GM21515 (cell line): Measurements from ENCODE around the gene RTN3.

Experiments used
- ATAC-seq: cut with Tn5 transposase; IDR thresholded peaks from one replicate; pipeline ENCODE4 v1.9.1; 2021; ENCODE audit not compliant: unreplicated experiment

The RTN3 gene

DNA sequence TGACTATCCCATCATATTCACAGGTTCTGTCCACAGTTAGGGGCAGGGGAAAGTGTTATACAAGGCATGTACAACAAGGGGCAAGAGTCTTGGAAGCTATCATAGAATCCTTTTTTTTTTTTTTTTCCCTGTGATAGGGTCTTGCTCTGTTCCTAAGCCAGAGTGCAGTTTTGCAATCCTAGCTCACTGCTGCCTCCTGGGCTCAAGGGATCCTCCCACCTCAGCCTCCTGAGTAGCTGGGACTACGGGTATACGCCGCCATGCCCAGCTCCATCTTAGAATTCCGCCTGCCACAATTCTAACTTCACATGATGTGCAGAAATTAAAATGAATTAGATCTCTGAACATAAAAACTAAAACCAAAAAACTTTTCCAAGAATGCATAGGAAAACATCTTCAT lies 55.6 kb downstream of the RTN3 start:
- ATAC-seq = no peak

GRCh38 chr11:63737718-63738117 lies 56.4 kb downstream of the RTN3 start:
- ATAC-seq = no peak

DNA sequence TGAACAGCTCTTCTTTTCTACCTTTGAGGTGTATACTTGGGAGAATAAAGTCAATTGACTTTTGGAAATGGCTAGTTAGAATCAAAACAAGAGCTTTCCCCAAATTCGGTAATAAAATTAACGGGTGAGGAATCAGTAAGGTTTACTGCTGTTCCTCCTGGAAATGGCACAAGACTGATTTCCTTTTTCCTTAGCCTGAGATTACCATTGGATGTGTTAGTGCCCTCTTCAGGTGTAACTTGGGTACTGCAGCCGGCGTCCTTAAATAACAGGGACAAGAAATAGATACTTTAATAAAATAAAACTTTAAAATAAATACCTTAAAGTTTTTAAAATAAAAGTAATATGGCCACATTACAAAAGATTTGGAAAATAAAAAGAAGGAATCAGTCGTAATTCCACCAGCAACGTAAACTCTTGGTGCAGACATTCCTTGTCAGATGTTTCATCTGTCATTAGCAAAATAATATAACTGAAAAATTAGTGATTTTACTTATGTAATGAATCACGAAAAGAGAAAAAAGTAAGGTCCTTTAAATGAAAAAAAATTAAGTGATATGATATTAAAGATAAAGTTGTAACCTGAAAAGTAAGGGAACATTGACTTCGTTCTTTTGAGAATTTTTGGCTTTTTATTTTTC lies 57.5 kb downstream of the RTN3 start:
- ATAC-seq = no peak

- ATAC-seq = no peak
Measured at GRCh38 chr11:63745304-63746170, 64.2 kb downstream of the RTN3 start.

DNA sequence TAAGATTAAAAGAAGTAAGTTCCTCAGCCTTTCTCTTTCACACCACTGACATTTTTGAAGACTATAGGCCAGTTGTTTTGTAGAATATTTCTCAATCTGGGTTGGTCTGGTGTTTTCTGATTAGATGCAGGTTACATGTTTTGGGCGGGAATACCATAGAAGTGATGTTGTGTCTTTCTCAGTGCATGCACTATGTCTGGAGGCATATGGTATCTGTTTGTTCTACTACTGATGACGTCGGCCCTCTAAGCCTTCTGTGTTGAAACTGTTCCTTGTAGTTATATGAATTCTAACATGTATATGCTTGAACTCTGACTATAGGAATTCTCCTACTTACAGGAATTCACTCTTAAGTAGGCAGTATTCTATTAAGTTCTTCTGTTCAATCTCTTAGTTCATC lies 65.7 kb downstream of the RTN3 start:
- ATAC-seq = no peak

- ATAC-seq = no peak
Measured at GRCh38 chr11:63749624-63750023, 68.3 kb downstream of the RTN3 start.

GRCh38 chr11:63756919-63757761 lies 75.8 kb downstream of the RTN3 start:
- ATAC-seq = no peak

- no peak for ATAC-seq
Measured at GRCh38 chr11:63760487-63761079, 79.3 kb downstream of the RTN3 start.

DNA sequence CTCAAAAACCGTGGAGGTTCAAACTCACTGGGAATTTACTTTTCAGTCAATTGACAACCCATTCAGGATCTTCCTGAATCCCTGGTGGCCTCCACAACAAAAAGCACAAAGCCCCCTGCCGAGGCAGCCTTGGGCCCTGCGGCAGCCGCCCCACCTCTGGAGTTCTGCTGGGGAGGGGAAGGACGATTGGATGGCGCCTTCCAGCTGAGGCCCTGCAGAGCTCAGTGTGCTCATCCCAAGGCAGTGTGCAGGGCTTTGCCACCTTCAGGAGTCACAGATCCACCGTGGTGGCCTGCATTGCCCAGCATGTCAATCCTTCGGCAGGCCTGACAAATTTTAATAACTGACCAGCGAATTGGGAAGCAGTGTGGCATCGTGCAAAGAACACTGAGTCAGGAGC lies 79.9 kb downstream of the RTN3 start:
- ATAC-seq = no peak

- ATAC-seq = no peak
Measured at GRCh38 chr11:63761931-63762653, 80.8 kb downstream of the RTN3 start.

DNA sequence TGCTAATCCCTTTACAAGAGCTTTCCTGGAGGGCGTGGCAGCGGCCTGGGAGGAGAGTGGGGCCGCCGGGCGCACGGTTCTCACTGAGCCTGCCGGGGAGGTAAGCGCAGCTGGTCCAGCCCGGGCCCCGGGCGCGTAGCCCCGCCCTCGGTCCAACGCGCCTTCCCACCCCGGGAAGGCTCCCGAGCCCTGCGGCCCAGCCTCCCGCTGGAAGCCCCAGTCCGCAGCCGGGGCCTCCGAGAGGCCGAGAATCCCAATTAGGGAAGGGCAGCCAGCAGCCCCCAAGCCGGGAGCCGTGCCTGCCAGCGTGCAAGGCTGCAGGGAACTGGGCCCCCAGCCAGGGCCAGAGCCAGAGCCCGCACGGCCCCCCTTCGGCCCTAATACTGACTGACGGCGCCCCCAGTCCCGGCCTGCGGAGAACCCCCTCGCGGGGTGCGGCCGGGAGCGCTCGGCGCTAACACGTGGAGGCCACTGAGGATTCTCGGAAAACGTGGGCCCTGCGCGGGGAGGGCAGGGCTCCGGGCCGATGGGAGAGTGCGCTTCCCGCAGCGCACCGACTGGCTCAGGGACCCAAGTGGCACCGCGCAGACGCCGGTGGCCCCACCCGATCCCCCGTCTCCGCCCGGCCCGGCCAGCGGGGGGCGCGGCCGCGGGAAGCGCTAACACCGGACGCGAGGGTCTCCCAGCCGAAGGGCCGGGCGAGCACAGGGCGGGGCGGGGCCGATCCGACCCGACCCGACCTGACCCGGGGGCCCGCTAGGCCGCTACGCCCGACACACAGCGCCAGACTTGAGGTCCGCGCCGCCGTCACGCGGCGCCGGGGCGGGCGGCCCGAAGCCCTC lies 81.6 kb downstream of the RTN3 start:
- no peak for ATAC-seq

GRCh38 chr11:63763496-63764339 lies 82.4 kb downstream of the RTN3 start:
- no peak for ATAC-seq

GRCh38 chr11:63764340-63764678 lies 83.0 kb downstream of the RTN3 start:
- no peak for ATAC-seq

- no peak for ATAC-seq
Measured at GRCh38 chr11:63764679-63765647, 83.7 kb downstream of the RTN3 start.

- ATAC-seq = no peak
Measured at GRCh38 chr11:63765688-63766241, 84.5 kb downstream of the RTN3 start.

DNA sequence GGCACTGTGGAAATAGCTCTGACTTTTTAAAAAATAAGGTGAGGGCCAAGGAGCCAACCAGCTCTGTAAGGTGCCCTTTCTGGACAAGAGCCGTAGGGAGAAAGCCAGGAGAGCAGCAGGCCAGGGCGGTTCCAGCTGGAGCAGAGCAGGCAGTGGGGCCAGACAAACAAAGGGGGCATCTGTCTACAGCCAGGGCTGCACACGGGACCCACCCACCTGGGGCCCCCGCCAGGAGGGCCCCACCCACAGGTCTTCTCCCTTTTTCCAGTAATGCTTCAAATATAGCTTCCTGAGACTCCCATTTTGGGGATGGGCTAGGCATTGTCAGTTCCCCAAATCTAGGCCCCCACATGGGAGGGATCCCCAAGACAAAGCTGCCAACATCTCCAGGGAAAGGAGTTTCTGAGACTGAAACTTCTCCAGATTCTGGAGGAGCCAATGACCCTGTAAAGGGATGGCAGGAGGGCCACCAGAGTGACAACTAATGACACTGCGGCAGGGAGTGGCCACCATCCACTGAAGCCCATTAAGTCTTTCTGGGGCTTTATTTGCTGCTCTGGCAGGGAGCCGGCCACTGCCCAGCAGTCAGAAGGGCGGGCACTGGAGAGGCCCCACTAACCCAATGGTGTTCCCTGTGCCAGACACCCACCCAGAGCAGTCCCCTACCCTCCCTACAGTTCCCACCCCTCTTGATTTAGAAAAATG lies 85.4 kb downstream of the RTN3 start:
- no peak for ATAC-seq

GRCh38 chr11:63767267-63767564 lies 85.9 kb downstream of the RTN3 start:
- ATAC-seq = no peak
